Measurements from ENCODE around the gene FAM3B. TPM values are rescaled to one million over a fixed set of nuclear protein-coding genes. Genes with fewer than 3 reads are reported as not detected.

FAM3B gene
- total RNA-seq, 1 experiment from 2014 or later, result not detected

DNA sequence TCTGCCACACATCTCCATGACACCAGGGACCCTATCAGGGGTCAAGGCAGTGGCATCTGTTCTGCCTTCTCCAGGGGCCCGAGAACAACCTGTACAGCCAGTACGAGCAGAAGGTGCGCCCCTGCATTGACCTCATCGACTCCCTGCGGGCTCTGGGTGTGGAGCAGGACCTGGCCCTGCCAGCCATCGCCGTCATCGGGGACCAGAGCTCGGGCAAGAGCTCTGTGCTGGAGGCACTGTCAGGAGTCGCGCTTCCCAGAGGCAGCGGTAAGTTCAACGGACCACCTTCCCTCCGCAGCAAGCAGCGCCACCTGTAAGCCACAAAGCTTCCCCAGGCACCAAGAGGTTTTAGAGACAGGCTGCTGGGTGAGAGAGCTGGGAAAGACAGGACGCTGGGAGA, 61.1 kb downstream of the FAM3B start:
- Mint-ChIP-seq H3K36me3 (ENCODE audit: insufficient read depth, unreplicated experiment) (no peaks in the 10 kb centered on the region), H3K4me1 (ENCODE audit: insufficient read depth, unreplicated experiment) (no peaks in the 10 kb centered on the region), H3K27ac (ENCODE audit: low read depth, unreplicated experiment) (no peak overlapping the region), H3K4me3 (ENCODE audit: unreplicated experiment) (no peak overlapping the region), H3K27me3 (ENCODE audit: insufficient read depth, unreplicated experiment) (no peaks in the 10 kb centered on the region), H3K9me3 (ENCODE audit: unreplicated experiment) (no peaks in the 10 kb centered on the region)
- CTCF ChIA-PET, result no interaction called here
- BruUV-seq (replicated peaks), result no TSS peak
- DNase-seq (ENCODE audit: unreplicated experiment), result no peak
- intact Hi-C loops (cut with micrococcal nuclease), result no loop called here
- TF ChIP-seq CTCF (IDR thresholded peaks at IDR 0.05; ENCODE audit: unreplicated experiment), result no peak
- POLR2A ChIA-PET, result interaction anchor here (0.6 kb wide), 1 partner anchor 216 kb away, joined by 3 read pairs; no protein-coding TSS in a partner anchor

- no peak for TF ChIP-seq CTCF (IDR thresholded peaks at IDR 0.05; ENCODE audit: unreplicated experiment)
- POLR2A ChIA-PET, result no interaction called here
Observed at GRCh38 chr21:41378849-41379248, 62.2 kb downstream of the FAM3B start.

GRCh38 chr21:41379901-41380300, 63.3 kb downstream of the FAM3B start:
- Mint-ChIP-seq H3K27me3 (ENCODE audit: insufficient read depth, unreplicated experiment) (no peaks in the 10 kb centered on the region), H3K4me3 (ENCODE audit: unreplicated experiment) (no peak overlapping the region), H3K27ac (ENCODE audit: low read depth, unreplicated experiment) (no peak overlapping the region), H3K9me3 (ENCODE audit: unreplicated experiment) (no peaks in the 10 kb centered on the region), H3K4me1 (ENCODE audit: insufficient read depth, unreplicated experiment) (no peaks in the 10 kb centered on the region), H3K36me3 (ENCODE audit: insufficient read depth, unreplicated experiment) (no peaks in the 10 kb centered on the region)
- CTCF ChIA-PET, result interaction anchor here (0.7 kb wide), 1 partner anchor 75 kb away, joined by 4 read pairs; no protein-coding TSS in a partner anchor
- intact Hi-C loops (cut with micrococcal nuclease), result no loop called here
- POLR2A ChIA-PET, result interaction anchor here (0.6 kb wide), 1 partner anchor 500 kb away, joined by 3 read pairs; no protein-coding TSS in a partner anchor
- no TSS peak for BruUV-seq (replicated peaks)
- TF ChIP-seq CTCF (IDR thresholded peaks at IDR 0.05; ENCODE audit: unreplicated experiment), result no peak
- DNase-seq (ENCODE audit: unreplicated experiment), result no peak

More at GRCh38 chr21:41378849-41379248, 62.2 kb downstream of the FAM3B start:
- DNase-seq (ENCODE audit: unreplicated experiment), result no peak
- Mint-ChIP-seq H3K27me3 (ENCODE audit: insufficient read depth, unreplicated experiment) (no peaks in the 10 kb centered on the region), H3K4me1 (ENCODE audit: insufficient read depth, unreplicated experiment) (no peaks in the 10 kb centered on the region), H3K36me3 (ENCODE audit: insufficient read depth, unreplicated experiment) (no peaks in the 10 kb centered on the region), H3K9me3 (ENCODE audit: unreplicated experiment) (no peaks in the 10 kb centered on the region), H3K4me3 (ENCODE audit: unreplicated experiment) (no peak overlapping the region), H3K27ac (ENCODE audit: low read depth, unreplicated experiment) (no peak overlapping the region)
- BruUV-seq (replicated peaks), result no TSS peak
- intact Hi-C loops (cut with micrococcal nuclease), result no loop called here
- CTCF ChIA-PET, result no interaction called here

DNA sequence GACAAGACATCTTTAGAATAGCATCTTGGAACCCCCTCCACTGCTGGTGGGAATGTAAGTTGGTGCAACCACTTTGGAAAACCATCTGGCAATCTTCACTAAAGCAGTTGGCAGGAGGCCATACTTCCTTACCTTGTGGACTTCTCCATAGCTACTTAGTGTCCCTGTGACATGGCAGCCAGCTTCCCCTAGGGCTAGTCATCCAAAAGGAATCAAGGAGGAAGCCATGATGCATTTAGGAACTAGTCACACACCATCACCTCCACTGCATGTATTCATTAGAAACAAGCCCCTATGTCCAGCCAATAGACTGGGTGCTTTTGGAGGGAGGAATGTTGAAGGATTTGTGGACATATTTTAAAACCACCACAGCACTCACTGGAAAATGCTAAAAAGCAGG, 65.1 kb downstream of the FAM3B start:
- BruUV-seq (replicated peaks), result no TSS peak
- H3K4me1 Mint-ChIP-seq (ENCODE audit: insufficient read depth, unreplicated experiment), result peaks cover 2% of the 10 kb centered on the region
- H3K27ac Mint-ChIP-seq (ENCODE audit: low read depth, unreplicated experiment), result no peak overlapping the region
- peaks cover 5% of the 10 kb centered on the region for H3K27me3 Mint-ChIP-seq (ENCODE audit: insufficient read depth, unreplicated experiment)
- intact Hi-C loops (cut with micrococcal nuclease), result no loop called here
- ChIA-PET CTCF (no interaction called here), POLR2A (no interaction called here)
- no peaks in the 10 kb centered on the region for H3K36me3 Mint-ChIP-seq (ENCODE audit: insufficient read depth, unreplicated experiment)
- H3K9me3 Mint-ChIP-seq (ENCODE audit: unreplicated experiment), result no peaks in the 10 kb centered on the region
- DNase-seq (ENCODE audit: unreplicated experiment), result no peak
- no peak overlapping the region for H3K4me3 Mint-ChIP-seq (ENCODE audit: unreplicated experiment)
- no peak for TF ChIP-seq CTCF (IDR thresholded peaks at IDR 0.05; ENCODE audit: unreplicated experiment)
